ENCODE measurements around the gene RAB18.
"Not testable (repeated sequence)": the region's sequence is repeated elsewhere in the genome, so short reads cannot be mapped to it uniquely, and the experiment has no call there.

The RAB18 gene

GRCh38 chr10:27464993-27465392 is 39.1 kb upstream of the RAB18 start:
- CTCF ChIA-PET, result no interaction called here
- DNase-seq (ENCODE audit: low read depth, low spot score), result no peak
- TF ChIP-seq CTCF (IDR thresholded peaks at IDR 0.05; ENCODE audit: insufficient read depth, low read length, missing control alignments), result no peak
- no peak overlapping the region for H3K4me3 ChIP-seq (ENCODE audit: low read depth, low read length)
- POLR2A ChIA-PET, result no interaction called here

- CTCF ChIA-PET; DNase-seq (ENCODE audit: low read depth, low spot score); POLR2A ChIA-PET; H3K4me3 ChIP-seq (ENCODE audit: low read depth, low read length): not testable (repeated sequence)
Measured at GRCh38 chr10:27465596-27465995, 38.5 kb upstream of the RAB18 start.

GRCh38 chr10:27470885-27471284 is 33.2 kb upstream of the RAB18 start:
- no peak overlapping the region for H3K4me3 ChIP-seq (ENCODE audit: low read depth, low read length)
- ChIA-PET CTCF (no interaction called here), POLR2A (no interaction called here)
- DNase-seq (ENCODE audit: low read depth, low spot score), result no peak
- no peak for TF ChIP-seq CTCF (IDR thresholded peaks at IDR 0.05; ENCODE audit: insufficient read depth, low read length, missing control alignments)

- no peak overlapping the region for H3K4me3 ChIP-seq (ENCODE audit: low read depth, low read length)
- ChIA-PET POLR2A (no interaction called here), CTCF (no interaction called here)
- no peak for DNase-seq (ENCODE audit: low read depth, low spot score)
- no peak for TF ChIP-seq CTCF (IDR thresholded peaks at IDR 0.05; ENCODE audit: insufficient read depth, low read length, missing control alignments)
Measured at GRCh38 chr10:27474741-27475140, 29.4 kb upstream of the RAB18 start.

GRCh38 chr10:27479016-27479415 is 25.1 kb upstream of the RAB18 start:
- DNase-seq (ENCODE audit: low read depth, low spot score), result no peak
- POLR2A ChIA-PET, result no interaction called here
- CTCF ChIA-PET, result no interaction called here

DNA sequence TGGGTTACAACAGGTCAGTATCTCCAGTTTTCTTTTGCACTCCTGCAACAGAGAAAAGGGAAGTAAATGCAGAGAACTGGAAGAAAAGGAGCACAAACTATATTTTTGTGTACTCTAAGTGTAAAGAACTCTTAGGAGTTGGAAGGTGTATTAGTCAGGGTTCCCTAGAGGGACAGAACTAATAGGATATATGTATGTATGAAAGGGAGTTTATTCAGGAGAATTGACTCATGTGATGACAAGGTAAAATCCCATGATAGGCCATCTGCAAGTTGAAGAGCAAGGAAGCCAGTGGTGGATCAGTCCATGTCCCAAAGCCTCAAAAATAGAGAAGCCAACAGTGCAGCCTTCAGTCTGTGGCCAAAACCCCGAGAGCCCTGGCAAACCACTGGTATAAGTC is 22.6 kb upstream of the RAB18 start:
- H3K4me3 ChIP-seq (ENCODE audit: low read depth, low read length), result no peak overlapping the region
- DNase-seq (ENCODE audit: low read depth, low spot score), result no peak
- TF ChIP-seq CTCF (IDR thresholded peaks at IDR 0.05; ENCODE audit: insufficient read depth, low read length, missing control alignments), result no peak
- CTCF ChIA-PET, result no interaction called here
- POLR2A ChIA-PET, result no interaction called here

More at GRCh38 chr10:27479016-27479415, 25.1 kb upstream of the RAB18 start:
- no peak overlapping the region for H3K4me3 ChIP-seq (ENCODE audit: low read depth, low read length)
- TF ChIP-seq CTCF (IDR thresholded peaks at IDR 0.05; ENCODE audit: insufficient read depth, low read length, missing control alignments), result no peak

GRCh38 chr10:27482984-27483956 is 20.8 kb upstream of the RAB18 start:
- ChIA-PET CTCF (no interaction called here), POLR2A (interaction anchor here (1.7 kb wide), 1 partner anchor 21 kb away, joined by 5 read pairs; the partner anchor contains the start of gene RAB18)
- no peak for TF ChIP-seq CTCF (IDR thresholded peaks at IDR 0.05; ENCODE audit: insufficient read depth, low read length, missing control alignments)
- no peak overlapping the region for H3K4me3 ChIP-seq (ENCODE audit: low read depth, low read length)
- DNase-seq (ENCODE audit: low read depth, low spot score), result no peak
